OCI-LY1 (cell line): ENCODE results near the gene SHMT2.

Source experiments
- CTCF ChIP-seq: fragments of 200-600 bp; sonication (generic), shearing (Covaris generic); IDR thresholded peaks from 2 replicates; pipeline ENCODE4 v1.5.1; 2017; ENCODE audit warnings: mild to moderate bottlenecking, antibody characterized with exemption, low read length, moderate library complexity, mixed read lengths
- EZH2 ChIP-seq: fragments of 200-600 bp; sonication (generic), shearing (Covaris generic); IDR thresholded peaks from 2 replicates; pipeline ENCODE4 v1.8.0; 2017; ENCODE audit warnings: borderline replicate concordance, mixed run types, mild to moderate bottlenecking, antibody characterized with exemption, low read length, moderate library complexity, mixed read lengths

GRCh38 chr12:57224278-57224972, 5.1 kb upstream of the SHMT2 start:
- TF ChIP-seq CTCF: no peak
- TF ChIP-seq EZH2: no peak
